ENCODE measurements around the gene WLS.

WLS gene

GRCh38 chr1:68142036-68142435 lies 90.3 kb downstream of the WLS start:
- intact Hi-C loops (cut with micrococcal nuclease) = no loop called here
- Mint-ChIP-seq H3K36me3 (ENCODE audit: low read depth) (peaks cover 22% of the 10 kb centered on the region), H3K27me3 (no peaks in the 10 kb centered on the region), H3K4me1 (ENCODE audit: low read depth) (no peaks in the 10 kb centered on the region), H3K4me3 (no peak overlapping the region), H3K9me3 (no peaks in the 10 kb centered on the region), H3K27ac (no peak overlapping the region)

DNA sequence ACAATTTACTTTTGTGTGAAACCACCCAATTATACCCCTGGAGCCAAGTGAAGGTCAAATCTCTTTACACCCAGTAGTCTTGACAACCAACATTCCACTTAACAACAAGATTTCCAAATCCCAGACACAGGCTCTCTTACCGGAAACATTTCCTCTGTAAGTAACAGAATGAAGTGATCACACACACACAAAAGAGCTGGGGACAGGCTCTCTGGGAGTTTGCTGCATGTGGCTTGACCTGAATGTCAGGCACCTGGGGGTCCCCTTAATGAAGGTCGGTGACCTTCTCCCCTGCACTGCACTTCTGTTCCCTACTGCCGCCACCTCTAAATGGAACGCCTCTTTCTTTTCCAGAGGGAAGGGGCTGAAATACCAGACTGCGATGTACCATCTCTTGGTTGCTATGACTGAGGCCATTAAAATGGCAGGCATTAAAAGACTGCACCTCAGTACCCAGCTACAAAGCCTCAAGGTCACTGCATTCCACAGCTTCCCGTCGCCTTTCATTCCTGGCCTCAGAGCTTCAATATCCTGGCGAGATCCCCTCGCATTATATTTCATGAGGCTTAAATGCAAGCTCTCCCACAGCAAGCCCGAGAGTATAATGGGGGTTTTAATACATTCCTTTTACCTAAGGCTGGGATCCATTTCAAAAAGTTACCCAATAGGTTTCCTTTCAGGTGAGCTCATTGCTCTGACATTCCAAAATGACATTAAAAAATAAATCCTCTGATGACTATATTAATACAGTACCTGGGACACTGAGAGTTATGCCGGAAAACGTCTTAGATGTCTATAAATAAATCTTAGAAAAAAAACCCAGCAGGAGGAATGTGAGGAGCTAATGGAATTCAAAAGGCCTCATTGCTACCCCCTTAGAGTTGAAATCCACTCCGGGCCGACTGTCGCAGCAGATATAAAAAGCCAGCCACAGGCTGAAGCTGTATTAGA lies 91.0 kb downstream of the WLS start:
- intact Hi-C loops (cut with micrococcal nuclease) = no loop called here
- H3K9me3 Mint-ChIP-seq = no peaks in the 10 kb centered on the region
- no peak overlapping the region for H3K4me3 Mint-ChIP-seq
- no peaks in the 10 kb centered on the region for H3K27me3 Mint-ChIP-seq
- H3K27ac Mint-ChIP-seq = no peak overlapping the region
- H3K36me3 Mint-ChIP-seq (ENCODE audit: low read depth) = peaks cover 29% of the 10 kb centered on the region
- H3K4me1 Mint-ChIP-seq (ENCODE audit: low read depth) = no peaks in the 10 kb centered on the region

GRCh38 chr1:68140536-68140935 lies 91.8 kb downstream of the WLS start:
- Mint-ChIP-seq H3K27me3 (no peaks in the 10 kb centered on the region), H3K27ac (no peak overlapping the region), H3K4me1 (ENCODE audit: low read depth) (no peaks in the 10 kb centered on the region), H3K9me3 (no peaks in the 10 kb centered on the region), H3K36me3 (ENCODE audit: low read depth) (peaks cover 37% of the 10 kb centered on the region), H3K4me3 (no peak overlapping the region)
- intact Hi-C loops (cut with micrococcal nuclease) = no loop called here

- intact Hi-C loops (cut with micrococcal nuclease) = no loop called here
- H3K4me3 Mint-ChIP-seq = no peak overlapping the region
- H3K27me3 Mint-ChIP-seq = no peaks in the 10 kb centered on the region
- H3K9me3 Mint-ChIP-seq = no peaks in the 10 kb centered on the region
- no peaks in the 10 kb centered on the region for H3K4me1 Mint-ChIP-seq (ENCODE audit: low read depth)
- no peak overlapping the region for H3K27ac Mint-ChIP-seq
- H3K36me3 Mint-ChIP-seq (ENCODE audit: low read depth) = peaks cover 60% of the 10 kb centered on the region
Measured at GRCh38 chr1:68136187-68136586, 96.1 kb downstream of the WLS start.

DNA sequence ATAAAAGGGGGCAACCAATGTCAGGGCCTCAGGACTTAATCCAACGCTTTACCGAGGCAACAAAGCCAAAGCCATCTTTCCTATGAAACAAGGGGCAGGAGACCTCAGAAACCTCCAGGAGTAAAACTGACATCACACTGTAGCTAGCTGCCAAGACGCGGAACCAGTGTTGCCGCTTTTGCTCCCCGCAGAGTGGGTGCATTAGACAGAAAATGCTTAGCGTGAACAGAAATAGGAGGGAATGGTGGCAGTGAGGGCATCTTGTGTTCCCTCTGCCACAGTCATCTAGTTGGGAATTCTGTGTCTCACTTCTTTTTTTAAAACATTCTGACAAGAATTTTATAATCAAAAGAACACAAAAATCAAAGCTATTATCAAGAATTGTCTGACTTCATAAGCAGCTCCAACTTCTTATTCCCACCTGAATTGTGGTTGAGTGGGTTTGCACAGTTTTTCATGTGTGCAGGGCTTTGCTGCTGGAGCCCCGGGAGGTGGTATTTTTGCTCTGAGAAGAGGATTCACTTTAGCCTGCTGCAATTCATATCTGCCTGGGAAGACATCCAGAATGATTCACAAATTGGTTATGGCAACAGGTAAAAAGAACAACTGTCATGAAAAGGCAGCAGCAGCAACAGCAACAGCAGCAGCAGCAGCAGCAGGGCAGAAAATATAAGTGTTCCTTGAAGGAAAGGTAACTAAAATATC lies 99.7 kb downstream of the WLS start:
- no peaks in the 10 kb centered on the region for H3K9me3 Mint-ChIP-seq
- intact Hi-C loops (cut with micrococcal nuclease) = no loop called here
- H3K4me3 Mint-ChIP-seq = no peak overlapping the region
- H3K27ac Mint-ChIP-seq = no peak overlapping the region
- no peaks in the 10 kb centered on the region for H3K27me3 Mint-ChIP-seq
- H3K36me3 Mint-ChIP-seq (ENCODE audit: low read depth) = peaks cover 56% of the 10 kb centered on the region
- H3K4me1 Mint-ChIP-seq (ENCODE audit: low read depth) = no peaks in the 10 kb centered on the region

GRCh38 chr1:68131261-68131660 lies 101.1 kb downstream of the WLS start:
- no peak overlapping the region for H3K4me3 Mint-ChIP-seq
- H3K27ac Mint-ChIP-seq = no peak overlapping the region
- peaks cover 48% of the 10 kb centered on the region for H3K36me3 Mint-ChIP-seq (ENCODE audit: low read depth)
- H3K9me3 Mint-ChIP-seq = no peaks in the 10 kb centered on the region
- intact Hi-C loops (cut with micrococcal nuclease) = no loop called here
- H3K4me1 Mint-ChIP-seq (ENCODE audit: low read depth) = no peaks in the 10 kb centered on the region
- no peaks in the 10 kb centered on the region for H3K27me3 Mint-ChIP-seq

DNA sequence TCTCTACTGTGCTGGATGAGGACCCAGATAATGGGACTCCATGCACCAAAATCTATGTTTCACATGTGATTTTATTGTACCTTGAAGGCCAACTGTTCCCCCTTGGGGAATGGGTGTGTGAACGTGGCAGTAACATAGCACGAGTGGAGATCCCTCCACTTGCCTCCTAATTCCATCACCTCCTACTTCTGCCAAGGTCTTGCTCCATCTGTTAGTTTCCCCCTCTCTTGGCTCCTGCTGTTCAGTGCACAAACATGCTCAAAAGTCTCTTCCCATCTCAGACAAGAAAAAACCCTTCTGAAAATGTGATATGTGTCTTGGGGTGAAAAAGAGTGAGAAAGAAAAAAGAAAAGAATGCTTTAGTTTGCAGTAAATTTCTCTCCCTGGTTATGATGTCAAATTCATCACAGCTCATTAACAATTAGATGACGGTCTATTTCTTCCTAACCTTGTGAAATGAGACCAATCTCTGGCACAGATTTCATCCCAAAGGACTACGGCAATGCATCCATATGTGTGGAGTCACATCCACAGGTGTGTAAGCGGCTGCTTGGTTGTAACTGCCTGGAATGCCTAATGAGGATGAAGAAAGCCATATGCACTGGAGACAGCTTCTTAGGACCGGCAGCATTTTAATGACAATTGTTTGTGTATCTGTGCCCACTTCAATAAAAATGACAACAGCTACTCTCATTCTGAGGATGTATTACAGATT lies 102.6 kb downstream of the WLS start:
- Mint-ChIP-seq H3K36me3 (ENCODE audit: low read depth) (peaks cover 36% of the 10 kb centered on the region), H3K27ac (no peak overlapping the region), H3K27me3 (no peaks in the 10 kb centered on the region), H3K4me1 (ENCODE audit: low read depth) (no peaks in the 10 kb centered on the region), H3K9me3 (no peaks in the 10 kb centered on the region), H3K4me3 (no peak overlapping the region)
- intact Hi-C loops (cut with micrococcal nuclease) = no loop called here

- Mint-ChIP-seq H3K9me3 (no peaks in the 10 kb centered on the region), H3K36me3 (ENCODE audit: low read depth) (peaks cover 29% of the 10 kb centered on the region), H3K4me3 (no peak overlapping the region), H3K27ac (no peak overlapping the region), H3K4me1 (ENCODE audit: low read depth) (no peaks in the 10 kb centered on the region), H3K27me3 (no peaks in the 10 kb centered on the region)
- intact Hi-C loops (cut with micrococcal nuclease) = no loop called here
Measured at GRCh38 chr1:68128820-68129219, 103.5 kb downstream of the WLS start.

DNA sequence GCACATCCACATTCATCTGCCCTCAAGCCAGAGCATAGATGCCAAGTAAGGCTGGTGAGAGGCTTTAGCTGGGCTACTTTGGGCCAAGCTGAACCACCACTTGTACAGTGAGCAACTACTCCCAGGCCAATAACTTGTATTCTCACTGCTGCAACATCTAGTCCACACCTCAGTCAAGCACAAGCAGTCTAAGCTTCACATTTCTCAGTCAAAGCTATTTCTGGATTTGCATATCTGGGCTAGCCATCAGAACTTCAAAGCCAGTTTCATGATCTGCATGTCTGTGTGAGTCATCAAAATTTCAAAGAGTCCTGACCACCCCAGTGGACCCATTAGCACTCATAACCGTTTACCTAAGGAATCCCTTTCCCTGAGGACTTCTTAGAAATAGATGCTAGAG lies 104.2 kb downstream of the WLS start:
- peaks cover 24% of the 10 kb centered on the region for H3K36me3 Mint-ChIP-seq (ENCODE audit: low read depth)
- H3K4me3 Mint-ChIP-seq = no peak overlapping the region

GRCh38 chr1:68121536-68121935 lies 110.8 kb downstream of the WLS start:
- Mint-ChIP-seq H3K9me3 (no peaks in the 10 kb centered on the region), H3K27ac (no peak overlapping the region), H3K27me3 (no peaks in the 10 kb centered on the region), H3K36me3 (ENCODE audit: low read depth) (no peaks in the 10 kb centered on the region), H3K4me3 (no peak overlapping the region), H3K4me1 (ENCODE audit: low read depth) (peaks cover 7% of the 10 kb centered on the region)
- intact Hi-C loops (cut with micrococcal nuclease) = no loop called here

More for the DNA sequence above, 104.2 kb downstream of the WLS start:
- intact Hi-C loops (cut with micrococcal nuclease) = no loop called here
- no peaks in the 10 kb centered on the region for H3K27me3 Mint-ChIP-seq
- no peaks in the 10 kb centered on the region for H3K4me1 Mint-ChIP-seq (ENCODE audit: low read depth)
- no peaks in the 10 kb centered on the region for H3K9me3 Mint-ChIP-seq
- no peak overlapping the region for H3K27ac Mint-ChIP-seq

GRCh38 chr1:68120136-68120791 lies 112.1 kb downstream of the WLS start:
- H3K4me1 Mint-ChIP-seq (ENCODE audit: low read depth) = peaks cover 7% of the 10 kb centered on the region
- no peak overlapping the region for H3K4me3 Mint-ChIP-seq
- H3K27me3 Mint-ChIP-seq = no peaks in the 10 kb centered on the region
- no peaks in the 10 kb centered on the region for H3K9me3 Mint-ChIP-seq
- H3K36me3 Mint-ChIP-seq (ENCODE audit: low read depth) = no peaks in the 10 kb centered on the region
- no peak overlapping the region for H3K27ac Mint-ChIP-seq
- intact Hi-C loops (cut with micrococcal nuclease) = loop anchor here (1.0 kb wide), 2 partner anchors 222 to 323 kb away; no protein-coding TSS in a partner anchor

DNA sequence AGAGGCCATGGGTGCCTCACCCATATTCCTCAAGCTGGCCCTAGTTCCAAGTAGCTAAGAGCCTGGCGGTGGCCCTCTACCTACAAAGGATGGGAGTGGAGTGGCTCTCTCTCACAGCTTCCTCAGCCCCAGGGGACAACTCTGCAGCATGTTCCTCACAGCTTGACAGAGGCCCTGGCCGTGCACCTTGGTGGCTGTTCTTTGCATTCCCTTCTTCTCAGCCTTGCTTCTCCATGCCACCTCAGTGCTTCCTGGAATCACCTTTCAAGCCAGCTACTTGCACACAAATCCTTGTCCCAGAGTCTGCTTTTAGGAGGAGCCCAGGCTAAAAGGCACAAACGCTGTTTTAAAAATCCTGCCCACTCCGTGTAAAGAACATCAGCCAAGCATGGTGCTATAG lies 112.9 kb downstream of the WLS start:
- Mint-ChIP-seq H3K9me3 (no peaks in the 10 kb centered on the region), H3K4me3 (no peak overlapping the region), H3K27me3 (no peaks in the 10 kb centered on the region), H3K27ac (no peak overlapping the region), H3K36me3 (ENCODE audit: low read depth) (no peaks in the 10 kb centered on the region), H3K4me1 (ENCODE audit: low read depth) (peaks cover 7% of the 10 kb centered on the region)
- intact Hi-C loops (cut with micrococcal nuclease) = loop anchor here (10.0 kb wide), 1 partner anchor 355 kb away; no protein-coding TSS in a partner anchor

GRCh38 chr1:68117416-68117815 lies 114.9 kb downstream of the WLS start:
- H3K4me3 Mint-ChIP-seq = no peak overlapping the region

More at GRCh38 chr1:68117416-68117815, 114.9 kb downstream of the WLS start:
- no peak overlapping the region for H3K27ac Mint-ChIP-seq
- H3K4me1 Mint-ChIP-seq (ENCODE audit: low read depth) = peaks cover 7% of the 10 kb centered on the region
- intact Hi-C loops (cut with micrococcal nuclease) = loop anchor here (10.0 kb wide), 1 partner anchor 353 kb away; no protein-coding TSS in a partner anchor
- no peaks in the 10 kb centered on the region for H3K9me3 Mint-ChIP-seq
- no peaks in the 10 kb centered on the region for H3K36me3 Mint-ChIP-seq (ENCODE audit: low read depth)
- peaks cover under 1% of the 10 kb centered on the region for H3K27me3 Mint-ChIP-seq

Measured in dendritic cell treated with granulocyte-macrophage colony-stimulating factor and Interleukin-4, amounts not matched to agents 40 ng/mL and 50 ng/mL, for 4 days (primary cell).